GM19372 (cell line): ENCODE data around the gene TOM1L2.

Experiments
- ATAC-seq: cut with Tn5 transposase; IDR thresholded peaks from one replicate; pipeline ENCODE4 v1.9.1; 2021; ENCODE audit warnings: mild to moderate bottlenecking, low read depth, moderate library complexity; ENCODE audit not compliant: unreplicated experiment

TOM1L2 gene

GRCh38 chr17:17795946-17796786 lies 176.0 kb downstream of the TOM1L2 start:
- no peak for ATAC-seq

DNA sequence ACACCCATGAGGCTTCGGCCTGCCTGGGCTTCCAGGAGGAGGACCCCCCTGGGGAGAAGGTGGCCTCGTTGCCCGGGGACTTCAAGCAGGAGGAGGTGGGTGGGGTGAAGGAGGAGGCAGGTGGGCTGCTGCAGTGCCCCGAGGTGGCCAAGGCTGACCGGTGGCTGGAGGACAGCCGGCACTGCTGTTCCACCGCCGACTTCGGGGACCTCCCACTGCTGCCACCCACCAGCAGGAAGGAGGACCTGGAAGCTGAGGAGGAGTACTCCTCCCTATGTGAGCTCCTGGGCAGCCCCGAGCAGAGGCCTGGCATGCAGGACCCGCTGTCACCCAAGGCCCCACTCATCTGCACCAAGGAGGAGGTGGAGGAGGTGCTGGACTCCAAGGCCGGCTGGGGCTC lies 176.9 kb downstream of the TOM1L2 start:
- no peak for ATAC-seq

- no peak for ATAC-seq
These were observed 177.8 kb downstream of the TOM1L2 start for GRCh38 chr17:17794382-17794781.
